Stimulated activated CD8-positive, alpha-beta memory T cell treated with anti-CD3 and anti-CD28 coated beads, Interleukin-4, amount 100 ng/mL, for 1 hour (primary cell): ENCODE measurements around the gene GCSAM.
A peak's percentile ranks its signal among the peaks of the same experiment; 100 is the strongest.

Experiments used
- DNase-seq, 2 donors: peaks; one replicate each; pipeline ENCODE4 v3.0.0-alpha.2; 2020; ENCODE audit warnings: low read depth in 2 of 2, low spot score in 1 of 2

GCSAM gene

DNA sequence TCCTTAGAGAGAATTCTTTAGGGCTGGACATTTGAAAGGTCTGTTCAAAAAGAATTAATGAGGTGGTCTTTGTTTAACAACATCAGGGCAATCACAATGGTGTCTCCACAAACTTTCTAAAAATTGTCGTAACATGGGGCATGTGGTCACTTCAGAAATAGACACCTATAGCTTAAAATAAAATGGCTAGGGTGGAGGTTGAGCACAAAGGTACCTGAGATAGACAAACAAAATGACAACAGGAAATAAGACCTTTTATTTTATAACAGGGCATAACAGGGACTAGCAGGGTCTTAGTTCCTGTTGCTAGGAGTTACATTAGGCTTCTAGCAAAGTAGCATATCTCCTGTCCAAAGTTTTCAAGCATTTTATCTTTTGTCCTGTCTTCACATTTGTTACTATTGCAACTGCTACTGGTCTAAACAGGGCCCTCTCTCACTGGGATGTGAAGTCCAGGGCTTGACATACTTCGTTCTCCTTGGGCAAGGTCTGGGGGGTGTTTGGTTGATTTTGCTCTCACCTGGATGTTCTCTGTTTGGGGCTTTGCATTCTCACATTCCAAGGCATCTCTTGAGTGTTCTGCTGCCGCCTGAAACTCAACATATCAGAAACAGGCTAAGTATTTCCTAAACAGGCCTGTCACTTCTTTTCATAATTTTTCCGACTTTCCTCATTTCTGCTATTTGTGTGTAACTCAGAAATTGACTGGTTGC, 3.0 kb downstream of the GCSAM start:
- no peak for DNase-seq

DNA sequence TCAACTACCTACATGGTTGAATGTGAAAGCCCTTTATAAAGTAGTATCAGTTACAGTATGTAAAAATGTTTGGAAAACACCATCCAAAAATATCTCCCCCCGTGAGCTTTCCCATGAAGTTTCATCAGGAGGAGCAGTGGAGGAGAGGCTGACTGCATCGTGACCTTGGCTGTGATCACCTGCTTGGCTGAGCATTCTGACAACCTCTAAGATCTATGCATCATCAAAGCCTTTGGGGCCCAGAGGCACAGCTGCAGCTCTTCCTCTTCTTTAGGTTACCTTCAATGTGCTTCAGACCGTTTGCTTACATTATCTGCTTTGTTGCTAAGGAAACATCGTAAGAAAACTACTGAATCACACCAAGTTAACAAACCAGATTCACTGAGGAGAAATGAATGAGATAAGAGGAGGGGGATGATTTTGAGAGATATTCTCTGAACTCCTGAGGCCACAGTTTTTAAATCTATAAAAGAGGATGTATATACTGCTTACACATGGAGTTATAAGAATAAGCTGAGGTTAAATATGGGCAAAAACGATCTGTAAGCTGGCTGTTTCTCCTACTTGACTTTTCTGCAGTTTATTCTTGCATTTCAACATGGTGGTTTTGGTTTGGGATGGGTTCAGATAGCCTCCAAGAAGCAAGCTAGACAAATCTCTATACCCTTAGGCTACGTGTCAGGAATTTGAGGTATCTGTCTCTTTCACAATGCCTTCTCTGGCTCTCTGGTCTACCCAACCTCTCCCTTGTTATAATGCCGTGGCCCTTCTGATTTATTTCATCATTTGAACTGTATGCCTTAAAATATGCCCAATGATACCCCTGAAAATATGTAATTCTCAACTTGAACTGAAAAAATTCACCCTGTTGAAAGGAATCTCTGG, 4.0 kb downstream of the GCSAM start:
- DNase-seq = peak in 1 of 2 donors; percentile 13

DNA sequence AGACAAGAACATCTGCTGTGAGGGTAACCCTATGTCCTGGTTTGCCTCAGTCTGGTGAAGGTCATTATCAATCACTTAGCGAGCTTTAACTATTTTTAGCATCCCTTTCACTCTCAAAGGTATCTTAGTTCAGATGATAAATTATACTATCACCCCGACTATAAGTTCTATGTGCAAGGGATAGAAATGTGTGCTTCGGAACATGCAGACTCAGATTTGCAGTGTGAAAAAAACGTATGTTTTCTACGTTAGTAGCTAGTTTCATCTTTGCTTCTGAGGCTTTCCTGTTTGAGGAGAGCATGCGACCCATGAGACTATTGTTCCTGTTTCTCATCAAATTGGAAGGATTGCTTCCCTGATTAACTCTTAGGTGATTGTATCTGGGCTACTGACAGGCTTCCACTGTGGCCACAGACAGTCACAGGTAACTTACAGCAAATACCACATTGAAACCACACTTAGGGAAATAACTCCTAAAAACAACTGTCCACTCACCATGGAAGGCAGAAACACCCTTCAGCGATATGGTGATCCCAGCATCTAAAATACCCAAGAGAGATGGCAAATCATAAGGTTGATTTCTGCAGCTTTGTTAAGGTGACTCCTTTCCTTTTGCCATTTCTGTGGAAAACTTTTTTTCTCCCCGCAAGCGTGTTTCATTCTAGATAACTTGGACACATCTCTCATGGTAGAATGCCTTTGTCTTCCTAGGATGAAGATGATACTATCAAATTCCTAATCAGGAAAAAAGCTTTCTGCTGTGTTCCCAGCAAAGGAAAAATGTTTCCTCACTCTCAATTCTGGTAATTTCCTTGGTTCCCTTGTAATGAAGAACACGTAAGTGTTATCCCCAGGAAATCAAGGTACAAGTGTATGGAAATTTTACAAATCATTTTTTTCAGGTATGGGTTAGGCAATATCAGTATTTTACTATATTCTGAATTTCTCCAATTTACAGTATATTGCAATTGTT, 5.2 kb downstream of the GCSAM start:
- no peak for DNase-seq

DNA sequence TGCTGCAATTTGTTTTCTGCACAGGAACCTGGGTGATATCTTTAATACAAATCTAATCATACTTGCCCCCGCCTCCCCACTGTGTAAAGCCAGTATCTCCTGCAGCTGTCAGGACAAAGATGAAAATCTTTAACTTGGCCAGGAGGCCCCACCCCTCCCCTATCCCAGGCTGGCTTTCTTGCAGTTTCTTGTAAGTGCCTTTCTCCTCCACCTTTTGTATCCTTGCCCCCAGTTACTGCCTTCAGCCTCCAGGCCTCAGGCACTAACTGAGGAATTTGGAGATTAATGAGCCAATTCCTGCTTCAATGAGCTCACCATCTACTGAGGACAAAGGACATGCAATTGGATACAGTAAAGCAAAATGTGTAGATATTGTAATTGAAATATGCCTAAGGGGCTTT, 6.5 kb downstream of the GCSAM start:
- DNase-seq = no peak

DNA sequence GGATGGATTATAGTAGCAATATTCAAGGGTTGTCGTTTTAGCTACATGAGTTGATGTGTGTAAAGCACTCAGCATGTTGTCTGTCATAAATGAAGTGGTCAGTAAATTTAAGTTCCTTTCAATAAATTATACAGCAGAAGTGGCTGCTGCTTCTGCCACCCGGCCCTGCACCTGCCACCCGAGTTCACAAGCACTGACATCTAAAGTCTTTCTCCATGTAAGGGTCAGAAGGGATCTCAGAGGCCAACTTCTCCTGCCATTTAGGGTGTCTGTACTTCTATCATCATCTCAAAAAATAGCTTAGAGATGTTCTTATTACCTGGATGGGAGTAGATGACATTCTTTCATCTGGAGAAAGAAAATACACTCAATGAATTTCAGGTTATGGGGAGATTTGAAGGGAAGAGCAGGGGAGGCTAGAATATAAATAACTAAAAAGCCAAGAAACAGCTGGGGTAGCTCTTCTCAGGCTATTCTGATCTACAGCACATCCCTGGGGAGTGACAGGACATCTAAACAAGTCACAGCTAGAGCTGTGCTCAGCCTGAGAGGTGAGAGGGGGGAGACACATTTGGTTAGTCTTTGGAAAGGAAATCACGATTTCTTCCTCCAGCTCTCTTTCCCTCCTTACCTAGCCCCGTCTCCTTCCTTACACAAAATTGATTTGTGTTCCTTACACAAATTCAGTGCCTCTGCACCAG, 8.0 kb downstream of the GCSAM start:
- no peak for DNase-seq

DNA sequence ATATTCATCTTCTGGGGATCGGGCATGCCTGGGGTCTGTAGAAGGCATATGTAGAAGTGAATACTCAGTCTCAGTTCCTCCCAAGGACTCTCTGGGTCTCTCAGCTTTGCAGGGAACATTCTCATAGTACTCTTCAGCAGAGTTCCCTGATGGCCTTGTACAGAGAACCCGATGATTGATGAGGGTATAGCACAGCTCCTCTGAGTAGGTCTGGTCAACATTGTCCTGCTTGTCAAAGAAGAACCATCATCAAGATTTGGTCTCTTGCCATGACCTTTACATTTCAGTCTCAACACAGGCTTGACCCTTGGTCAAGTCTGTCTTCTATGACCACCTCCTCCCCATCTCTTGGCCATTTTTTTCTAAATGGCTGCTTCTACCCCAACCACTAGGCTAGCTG, 9.5 kb downstream of the GCSAM start:
- DNase-seq = no peak

DNA sequence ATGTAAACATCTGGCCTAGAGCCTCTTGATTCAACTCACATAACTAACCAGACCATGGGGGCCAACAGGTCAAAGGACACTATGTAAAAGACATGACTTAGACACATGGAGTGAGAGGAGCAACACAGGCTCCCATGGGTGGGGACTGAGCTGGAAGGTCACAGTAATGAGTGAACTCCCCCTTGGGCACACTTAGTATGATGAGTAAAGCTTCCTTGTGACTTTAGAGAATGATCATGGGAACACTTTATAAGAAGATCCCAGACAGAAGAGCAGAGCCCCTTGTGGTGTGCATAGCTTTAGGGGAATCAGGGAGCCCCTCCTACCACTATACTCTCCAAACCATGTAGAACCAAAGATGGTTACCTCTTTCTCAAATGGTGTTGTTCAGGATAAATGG, 10.2 kb downstream of the GCSAM start:
- no peak for DNase-seq

DNA sequence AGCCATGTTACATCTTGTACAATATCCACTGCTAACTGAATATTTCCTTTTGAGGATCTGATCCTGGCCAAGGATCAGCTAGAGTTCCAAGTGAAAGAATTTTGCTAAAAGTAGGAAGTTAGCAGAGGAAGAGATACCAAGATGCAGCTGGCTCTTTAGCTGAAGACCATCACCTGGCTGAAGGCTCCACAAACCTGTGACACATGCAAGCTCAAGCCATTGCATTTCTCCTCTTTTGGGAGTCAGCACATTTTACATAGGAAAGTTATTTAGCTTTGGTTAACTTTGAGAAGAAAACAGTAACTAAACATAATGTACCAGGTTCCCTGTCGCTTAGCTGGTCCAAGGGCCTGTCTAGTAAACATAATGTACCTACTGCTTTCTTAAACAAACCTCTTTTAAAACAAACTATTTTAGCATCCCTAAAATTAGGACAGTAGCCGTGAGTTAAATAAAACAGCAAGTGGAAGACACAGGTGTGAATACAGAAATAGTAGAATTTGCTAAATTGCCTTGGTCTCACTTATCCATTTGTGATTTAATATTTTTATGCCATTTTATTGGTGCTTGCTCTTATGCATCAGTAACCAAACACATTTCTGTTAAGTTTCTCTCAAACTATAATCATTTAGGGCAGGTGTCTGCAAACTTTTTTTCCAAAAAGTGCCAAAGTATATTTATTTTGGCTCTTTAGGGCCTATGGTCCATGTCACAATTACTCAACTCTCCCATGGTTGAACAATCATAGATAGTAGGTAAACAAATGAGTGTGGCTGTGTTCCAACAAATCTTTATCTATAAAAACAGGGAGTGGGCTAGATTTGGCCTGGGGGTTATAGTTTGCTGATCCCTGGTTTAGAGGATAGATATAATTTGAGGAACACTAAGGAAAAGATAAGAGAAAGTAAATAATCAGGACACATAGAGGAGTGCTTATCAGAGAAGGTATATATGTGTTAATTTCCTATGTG, 11.2 kb downstream of the GCSAM start:
- DNase-seq = no peak

DNA sequence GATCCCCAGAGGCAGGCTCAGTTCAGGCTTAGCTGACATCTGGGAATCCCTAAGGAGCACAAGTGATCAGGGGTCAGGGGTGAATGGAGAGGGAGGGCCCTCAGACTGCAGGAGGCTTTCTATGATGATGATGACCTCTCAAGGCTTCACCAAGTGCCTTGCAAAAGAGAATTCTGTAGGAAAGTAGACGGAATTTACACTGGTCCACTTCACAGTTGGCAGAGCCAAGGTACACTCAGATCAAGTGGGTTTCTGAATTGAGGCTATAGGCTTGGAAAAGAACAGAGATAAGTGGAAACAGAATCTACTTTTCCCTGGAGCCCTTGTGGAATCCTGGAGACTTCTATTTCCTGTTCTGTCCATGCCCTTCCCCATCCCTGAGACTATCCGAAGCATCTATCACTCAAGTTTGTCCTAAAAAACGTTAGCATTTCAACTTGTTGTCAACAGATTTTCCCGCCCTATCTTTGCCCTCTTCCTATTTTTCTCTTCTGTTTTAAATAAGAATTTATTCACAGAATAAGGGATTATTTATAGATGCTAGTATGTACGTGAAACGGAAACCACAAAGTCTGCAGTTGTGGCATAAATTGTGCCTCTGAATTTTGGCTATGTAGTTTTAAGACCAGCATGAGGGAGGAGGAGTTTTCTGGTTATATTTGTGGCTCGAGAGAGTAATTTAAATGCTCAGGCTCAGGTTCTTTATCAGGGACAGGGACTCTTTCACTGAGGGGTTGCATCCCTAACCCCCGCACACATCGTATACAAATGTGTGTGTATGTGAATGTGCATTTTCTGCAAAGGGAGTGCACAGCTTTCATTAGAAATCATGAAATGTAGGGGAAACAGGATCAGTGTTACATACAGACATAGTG, 12.8 kb downstream of the GCSAM start:
- no peak for DNase-seq

DNA sequence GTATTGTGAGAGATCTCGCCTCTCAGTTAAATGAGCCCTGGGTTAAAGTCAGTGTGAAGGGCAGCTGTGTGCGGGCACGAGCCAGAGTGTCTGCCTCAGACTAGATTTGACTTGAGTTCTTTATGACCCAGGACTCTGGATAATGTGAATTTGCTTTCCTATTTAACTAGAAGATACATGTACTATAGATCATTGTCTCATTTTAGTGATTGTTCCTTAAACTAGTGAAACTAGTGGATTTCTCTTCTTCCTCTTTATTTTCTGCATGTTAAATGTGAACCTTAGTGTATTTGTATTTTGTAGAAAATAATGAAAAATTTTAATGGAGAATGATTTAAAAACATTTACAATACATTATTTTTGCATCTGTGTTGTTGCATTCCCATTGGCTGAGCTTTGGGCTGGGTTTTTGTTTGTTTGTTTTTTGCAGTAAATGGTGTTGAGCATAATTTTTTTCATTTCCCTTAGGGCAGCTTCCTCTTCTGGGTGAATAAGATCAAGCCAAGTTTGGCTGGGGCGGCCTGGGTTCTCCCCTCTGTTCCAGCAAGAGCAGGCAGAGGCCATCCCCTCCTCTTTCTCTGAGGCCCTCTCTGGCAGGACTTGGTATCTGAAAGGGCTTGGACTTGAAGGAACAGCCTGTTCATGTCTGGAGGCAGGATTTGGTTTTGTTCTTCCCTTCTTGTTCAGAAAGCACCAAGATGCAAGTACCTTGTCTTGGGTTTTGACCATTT, 15.0 kb downstream of the GCSAM start:
- DNase-seq = no peak

DNA sequence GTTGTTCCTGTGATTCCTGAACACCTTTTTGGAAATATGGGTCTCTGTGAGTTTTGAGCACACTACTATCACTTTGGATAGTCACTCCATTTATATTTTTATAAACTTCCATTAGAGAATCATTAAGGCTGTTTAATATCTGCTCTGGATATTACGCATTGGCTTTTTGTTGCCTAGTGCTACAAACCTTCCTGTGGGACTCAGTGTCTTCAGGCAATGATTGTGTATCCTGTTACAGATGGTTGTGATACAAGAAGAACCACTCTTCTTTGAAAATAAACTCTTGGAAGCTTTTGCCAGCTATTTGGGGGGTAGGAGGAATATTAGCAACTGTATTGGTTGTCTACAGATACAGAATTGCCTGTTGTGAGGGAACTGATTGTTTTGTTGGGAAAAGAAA, 15.6 kb downstream of the GCSAM start:
- DNase-seq = no peak

DNA sequence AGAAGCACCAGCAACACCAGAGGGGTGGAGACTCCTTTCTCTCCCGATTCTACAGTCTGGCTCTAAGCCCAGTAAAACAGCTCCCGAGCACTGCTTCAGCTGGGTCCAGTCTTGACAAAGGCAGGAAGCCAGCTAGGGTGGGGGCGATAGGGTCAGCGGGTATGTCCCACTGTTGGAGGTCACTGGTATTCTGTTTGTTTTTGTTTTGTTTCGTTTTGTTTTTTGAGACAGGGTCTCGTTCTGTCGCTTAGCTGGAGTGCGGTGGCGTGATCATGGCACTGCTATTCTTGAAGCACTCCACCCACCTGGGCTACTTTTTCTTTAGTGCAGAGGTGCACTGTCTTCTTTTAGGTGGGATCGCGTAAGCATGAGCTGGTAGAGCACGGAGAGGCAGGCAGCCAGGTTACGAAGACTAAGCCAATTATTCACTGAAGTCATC, 16.3 kb downstream of the GCSAM start:
- DNase-seq = no peak

DNA sequence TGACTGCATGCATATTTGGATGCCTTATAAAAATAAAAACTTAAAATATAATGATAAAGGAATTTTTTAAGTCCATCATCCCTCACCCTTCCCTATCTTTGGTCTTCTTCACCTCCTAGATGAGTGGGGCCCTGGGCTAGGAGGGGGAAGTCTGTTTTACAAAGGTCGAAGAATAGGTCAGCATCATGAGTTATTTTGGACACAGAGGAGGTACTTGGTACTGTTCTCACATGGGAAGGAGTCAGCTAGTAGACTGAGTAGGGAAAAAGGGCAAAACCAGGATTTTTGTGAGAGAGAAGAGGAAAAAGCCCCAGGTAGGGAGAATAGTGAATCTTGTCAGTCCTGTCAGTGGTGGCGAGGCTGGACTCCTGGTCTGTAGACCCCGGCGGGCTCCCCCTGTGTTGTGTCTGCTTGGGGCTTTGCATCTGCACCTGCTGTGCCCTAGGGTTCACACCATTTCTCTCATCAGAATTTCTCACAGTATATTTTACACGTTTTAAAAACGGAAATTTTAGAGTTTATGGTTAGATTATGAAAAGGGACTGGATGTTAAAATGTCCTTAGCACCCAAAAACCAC, 17.2 kb downstream of the GCSAM start:
- DNase-seq = no peak

DNA sequence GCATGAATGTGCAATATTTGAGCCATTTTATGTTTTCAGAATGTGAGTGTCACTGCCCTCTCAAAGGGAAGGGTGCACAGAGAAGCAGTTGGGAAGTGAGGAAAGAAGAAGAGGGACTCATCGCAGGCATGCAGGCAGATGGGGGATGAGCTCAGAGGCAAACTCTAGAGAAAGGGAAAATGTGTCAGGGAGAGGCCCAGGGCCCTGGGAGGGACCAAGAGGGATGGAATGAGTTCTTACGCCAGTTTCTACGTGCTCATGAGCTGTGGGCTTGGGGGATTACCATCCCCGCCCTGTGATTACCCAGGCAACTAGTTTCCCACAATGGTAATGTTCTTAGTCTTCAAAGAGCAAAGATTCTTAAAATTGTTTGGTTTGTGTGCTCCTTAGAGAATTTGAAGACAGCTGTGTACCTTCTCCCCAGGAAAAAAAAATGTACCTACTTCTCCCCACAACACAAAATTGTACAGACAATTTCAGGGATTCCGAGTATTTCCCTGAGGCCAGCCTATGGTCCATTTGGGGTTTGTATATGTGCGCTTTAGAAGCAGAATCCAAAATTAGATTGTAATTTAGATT, 17.8 kb downstream of the GCSAM start:
- no peak for DNase-seq

DNA sequence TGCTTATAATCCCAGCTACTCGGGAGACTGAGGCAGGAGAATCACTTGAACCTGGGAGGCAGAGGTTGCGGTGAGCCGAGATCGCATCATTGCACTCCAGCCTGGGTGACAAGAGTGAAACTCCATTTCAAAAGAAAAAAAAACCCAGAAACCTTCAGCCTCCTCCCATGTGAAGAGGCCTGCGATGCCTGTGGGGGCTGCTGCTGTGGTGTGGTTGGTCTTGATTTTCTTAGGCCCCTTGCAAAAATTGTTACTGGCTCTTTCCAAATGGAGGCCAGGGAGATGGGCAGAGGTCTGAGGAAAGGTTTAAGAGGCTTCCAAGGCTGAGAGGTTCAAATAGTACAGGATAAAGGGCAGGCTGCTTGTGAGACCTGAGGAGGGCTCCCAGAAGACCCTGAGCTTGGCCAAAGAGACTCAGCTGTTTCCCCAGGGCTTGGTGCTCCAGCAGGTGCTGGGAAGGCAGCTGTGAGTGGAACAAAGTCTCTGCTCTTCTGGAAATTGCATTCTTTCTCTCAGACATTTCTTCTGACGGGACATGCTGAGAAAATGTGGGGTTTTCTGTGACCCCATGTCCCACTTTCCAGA, 18.4 kb downstream of the GCSAM start:
- DNase-seq = no peak

DNA sequence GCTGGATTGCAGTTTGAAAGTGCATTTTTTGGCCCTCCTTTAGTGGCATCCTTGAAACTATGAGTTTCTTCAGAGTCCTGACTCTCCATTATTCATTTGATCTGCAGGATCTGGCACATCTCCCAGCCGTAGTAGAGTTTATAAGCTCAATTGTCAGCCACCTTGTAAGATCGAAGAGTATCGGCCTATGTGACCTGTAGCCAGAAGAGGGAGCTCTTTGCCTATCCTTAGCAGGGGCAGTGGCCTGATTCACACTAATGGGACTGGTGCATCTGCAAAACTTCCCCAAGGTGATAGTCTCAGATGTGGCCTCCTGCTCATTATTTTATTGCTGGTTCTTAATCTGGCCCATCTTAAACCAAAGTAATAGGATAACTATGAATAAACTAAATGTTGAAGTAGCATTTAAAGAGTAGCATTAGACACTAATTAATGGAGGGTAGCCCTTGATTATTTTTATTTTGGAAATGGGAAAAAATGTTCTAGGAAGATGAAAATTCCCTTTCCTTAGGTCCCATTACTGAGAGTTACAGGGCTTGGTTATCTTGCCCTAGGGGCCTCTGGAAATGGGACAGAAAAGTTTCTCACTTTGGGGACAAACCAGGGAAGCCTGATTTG, 21.2 kb downstream of the GCSAM start:
- peak; percentile 22 to 36 for DNase-seq
